PC-3 (cell line): ENCODE measurements around the gene FBXO7.

Source experiments
- CTCF ChIP-seq: fragments of 300-600 bp; sonication (generic); conservative IDR thresholded peaks from 2 replicates; pipeline ENCODE4 v1.5.1; 2017; ENCODE audit warnings: antibody characterized with exemption, low read depth, mild to moderate bottlenecking, low read length
- EZH2 ChIP-seq: fragments of 300-600 bp; sonication (generic); IDR thresholded peaks from one replicate; pipeline ENCODE4 v1.6.1; 2017; ENCODE audit warnings: antibody characterized with exemption, mild to moderate bottlenecking, low read length; ENCODE audit not compliant: unreplicated experiment

GRCh38 chr22:32517488-32517887 is 42.9 kb downstream of the FBXO7 start:
- TF ChIP-seq CTCF (no peak), EZH2 (no peak)
